Forelimb muscle (tissue), 1 donor: Measurements from ENCODE around the gene GALNT17. TPM values are rescaled to one million over a fixed set of nuclear protein-coding genes. Genes with fewer than 3 reads are reported as not detected.
"Not testable (repeated sequence)": the region's sequence is repeated elsewhere in the genome, so short reads cannot be mapped to it uniquely, and the experiment has no call there.

Experiments used
- DNase-seq: peaks from one replicate; pipeline ENCODE4 v3.0.0-alpha.2; 2013; ENCODE audit warnings: low read depth
- polyA plus RNA-seq: library from polyadenylated mRNA; unstranded; fragments of 120-200 nt; gene quantifications from one replicate; pipeline ENCODE4 v1.2.1, GENCODE V29; 2013; ENCODE audit not compliant: insufficient read length

GALNT17 gene
- polyA plus RNA-seq, 1 donor, result 35.4 TPM

GRCh38 chr7:71236230-71237105 is 104.5 kb downstream of the GALNT17 start:
- no peak for DNase-seq

- DNase-seq, result no peak
Observed at GRCh38 chr7:71237945-71238344, 106.0 kb downstream of the GALNT17 start.

GRCh38 chr7:71238581-71239295 is 106.8 kb downstream of the GALNT17 start:
- DNase-seq, result no peak

GRCh38 chr7:71239586-71240268 is 107.8 kb downstream of the GALNT17 start:
- no peak for DNase-seq

GRCh38 chr7:71243736-71244410 is 111.9 kb downstream of the GALNT17 start:
- DNase-seq, result no peak

- no peak for DNase-seq
Observed at GRCh38 chr7:71245038-71245437, 113.1 kb downstream of the GALNT17 start.

GRCh38 chr7:71251706-71252105 is 119.8 kb downstream of the GALNT17 start:
- no peak for DNase-seq

- no peak for DNase-seq
Observed at GRCh38 chr7:71254751-71255150, 122.8 kb downstream of the GALNT17 start.

- DNase-seq, result no peak
Observed at GRCh38 chr7:71255537-71256178, 123.7 kb downstream of the GALNT17 start.

GRCh38 chr7:71261066-71261465 is 129.1 kb downstream of the GALNT17 start:
- no peak for DNase-seq

- DNase-seq, result not testable (repeated sequence)
Observed at GRCh38 chr7:71262834-71263233, 130.9 kb downstream of the GALNT17 start.

GRCh38 chr7:71264005-71264404 is 132.1 kb downstream of the GALNT17 start:
- no peak for DNase-seq

GRCh38 chr7:71266912-71267311 is 135.0 kb downstream of the GALNT17 start:
- no peak for DNase-seq

GRCh38 chr7:71267734-71268469 is 136.0 kb downstream of the GALNT17 start:
- DNase-seq, result no peak

- DNase-seq, result no peak
Observed at GRCh38 chr7:71270558-71270957, 138.6 kb downstream of the GALNT17 start.

GRCh38 chr7:71271203-71271602 is 139.3 kb downstream of the GALNT17 start:
- no peak for DNase-seq

- DNase-seq, result no peak
Observed at GRCh38 chr7:71272509-71273490, 140.9 kb downstream of the GALNT17 start.

- no peak for DNase-seq
Observed at GRCh38 chr7:71278257-71278656, 146.3 kb downstream of the GALNT17 start.

GRCh38 chr7:71281261-71281660 is 149.3 kb downstream of the GALNT17 start:
- DNase-seq, result no peak
